Large intestine (tissue), 3 donors: ENCODE measurements around the gene RNF152. TPM values are rescaled to one million over a fixed set of nuclear protein-coding genes. Genes with fewer than 3 reads are reported as not detected.

Experiments used
- DNase-seq, 2 donors: peaks; one replicate each; pipeline versions ENCODE4 v3.0.0 to v3.0.0-alpha.2; 2013
- H3K27ac ChIP-seq: one replicate; pipeline ENCODE4 v1.5.1; 2013; ENCODE audit warnings: low read length
- H3K27me3 ChIP-seq: 2 replicates; pipeline ENCODE4 v1.6.1; 2013; ENCODE audit warnings: low read length; ENCODE audit not compliant: control insufficient read depth, insufficient read depth
- H3K36me3 ChIP-seq: 2 replicates; pipeline ENCODE4 v1.6.1; 2013; ENCODE audit warnings: low read length; ENCODE audit not compliant: control insufficient read depth, insufficient read depth
- H3K4me1 ChIP-seq: one replicate; pipeline ENCODE4 v1.6.1; 2013; ENCODE audit warnings: low read length; ENCODE audit not compliant: control insufficient read depth, insufficient read depth
- H3K4me3 ChIP-seq: one replicate; pipeline ENCODE4 v1.5.1; 2013; ENCODE audit warnings: low read length
- H3K9me3 ChIP-seq: one replicate; pipeline ENCODE4 v1.6.1; 2013; ENCODE audit warnings: mild to moderate bottlenecking, low read depth, low read length, moderate library complexity; ENCODE audit not compliant: control insufficient read depth
- WGBS: methylation state at CpG from one replicate; pipeline ENCODE4 v1.1.5; 2013; ENCODE audit warnings: low lambda C conversion rate; ENCODE audit not compliant: insufficient coverage; 5-methylcytosine and 5-hydroxymethylcytosine counted together
- polyA plus RNA-seq: library from polyadenylated mRNA; unstranded; fragments of 120-200 nt; gene quantifications from one replicate; pipeline ENCODE4 v1.2.1, GENCODE V29; 2013

RNF152 gene
- polyA plus RNA-seq, 1 donor: 3.2 TPM

- DNase-seq: no peak
- 94% methylated on average over 2 of the region's 28 CpGs for WGBS
- Histone ChIP-seq H3K27ac (no peak overlapping the region), H3K27me3 (peaks cover 4% of the 10 kb centered on the region), H3K4me1 (peaks cover 18% of the 10 kb centered on the region), H3K4me3 (peak overlapping the region; percentile 80), H3K36me3 (no peaks in the 10 kb centered on the region), H3K9me3 (peaks cover 3% of the 10 kb centered on the region)
These were observed 2.1 kb upstream of the RNF152 start for GRCh38 chr18:61894751-61895524.

GRCh38 chr18:61893971-61894750, 1.4 kb upstream of the RNF152 start:
- peak overlapping the region; percentile 80 for H3K4me3 ChIP-seq
- H3K27ac ChIP-seq: peak overlapping the region; percentile 34
- peaks cover 3% of the 10 kb centered on the region for H3K9me3 ChIP-seq
- DNase-seq: peak; percentile 68 to 79
- H3K36me3 ChIP-seq: no peaks in the 10 kb centered on the region
- H3K4me1 ChIP-seq: peaks cover 18% of the 10 kb centered on the region
- peaks cover 4% of the 10 kb centered on the region for H3K27me3 ChIP-seq
- WGBS: no CpG with 5 or more reads among the region's 95 CpGs

- DNase-seq: peak in 1 of 2 donors; percentile 54
- WGBS: no CpG with 5 or more reads among the region's 65 CpGs
- H3K9me3 ChIP-seq: peaks cover 3% of the 10 kb centered on the region
These were observed 633 bp upstream of the RNF152 start for GRCh38 chr18:61893309-61893970.

GRCh38 chr18:61891894-61892293, 913 bp downstream of the RNF152 start:
- WGBS: no CpG with 5 or more reads among the region's 4 CpGs

More at GRCh38 chr18:61893309-61893970, 633 bp upstream of the RNF152 start:
- peaks cover 4% of the 10 kb centered on the region for H3K27me3 ChIP-seq
- H3K4me3 ChIP-seq: peak overlapping the region; percentile 80
- H3K27ac ChIP-seq: peak overlapping the region; percentile 34
- peaks cover 18% of the 10 kb centered on the region for H3K4me1 ChIP-seq
- peaks cover 4% of the 10 kb centered on the region for H3K36me3 ChIP-seq

GRCh38 chr18:61891271-61891670, 1.5 kb downstream of the RNF152 start:
- Histone ChIP-seq H3K27me3 (peaks cover 2% of the 10 kb centered on the region), H3K27ac (peak overlapping the region; percentile 31), H3K36me3 (peaks cover 4% of the 10 kb centered on the region), H3K4me3 (no peak overlapping the region), H3K4me1 (peaks cover 18% of the 10 kb centered on the region), H3K9me3 (peaks cover 3% of the 10 kb centered on the region)
- peak in 1 of 2 donors; percentile 20 for DNase-seq
- 100% methylated on average over 1 of the region's 2 CpGs for WGBS

More at GRCh38 chr18:61891894-61892293, 913 bp downstream of the RNF152 start:
- H3K27me3 ChIP-seq: peaks cover 2% of the 10 kb centered on the region
- no peak overlapping the region for H3K4me3 ChIP-seq
- peaks cover 18% of the 10 kb centered on the region for H3K4me1 ChIP-seq
- DNase-seq: peak in 1 of 2 donors; percentile 23
- H3K9me3 ChIP-seq: peaks cover 3% of the 10 kb centered on the region
- peaks cover 4% of the 10 kb centered on the region for H3K36me3 ChIP-seq
- H3K27ac ChIP-seq: peak overlapping the region; percentile 31

GRCh38 chr18:61890344-61890743, 2.5 kb downstream of the RNF152 start:
- H3K4me3 ChIP-seq: no peak overlapping the region
- H3K9me3 ChIP-seq: peaks cover 3% of the 10 kb centered on the region
- no peak for DNase-seq
- H3K27ac ChIP-seq: no peak overlapping the region
- peaks cover 18% of the 10 kb centered on the region for H3K4me1 ChIP-seq
- H3K27me3 ChIP-seq: peaks cover 2% of the 10 kb centered on the region
- 100% methylated on average over 1 of the region's 3 CpGs for WGBS
- H3K36me3 ChIP-seq: peaks cover 4% of the 10 kb centered on the region

- WGBS: no CpG with 5 or more reads among the region's 1 CpG
- Histone ChIP-seq H3K27me3 (no peaks in the 10 kb centered on the region), H3K36me3 (peaks cover 4% of the 10 kb centered on the region), H3K4me3 (no peak overlapping the region), H3K9me3 (peaks cover 3% of the 10 kb centered on the region), H3K27ac (no peak overlapping the region), H3K4me1 (peaks cover 15% of the 10 kb centered on the region)
- DNase-seq: no peak
These were observed 3.3 kb downstream of the RNF152 start for GRCh38 chr18:61889541-61889940.

GRCh38 chr18:61888622-61889021, 4.2 kb downstream of the RNF152 start:
- no peak overlapping the region for H3K4me3 ChIP-seq
- H3K4me1 ChIP-seq: peaks cover 15% of the 10 kb centered on the region
- WGBS: no CpG with 5 or more reads among the region's 5 CpGs
- no peak for DNase-seq
- H3K27me3 ChIP-seq: no peaks in the 10 kb centered on the region
- no peak overlapping the region for H3K27ac ChIP-seq
- H3K36me3 ChIP-seq: peaks cover 4% of the 10 kb centered on the region
- H3K9me3 ChIP-seq: peaks cover 3% of the 10 kb centered on the region

GRCh38 chr18:61887838-61888237, 5.0 kb downstream of the RNF152 start:
- H3K4me1 ChIP-seq: peaks cover 15% of the 10 kb centered on the region
- WGBS: 100% methylated on average over 2 of the region's 6 CpGs
- no peaks in the 10 kb centered on the region for H3K9me3 ChIP-seq
- H3K27ac ChIP-seq: no peak overlapping the region
- H3K27me3 ChIP-seq: no peaks in the 10 kb centered on the region
- no peak overlapping the region for H3K4me3 ChIP-seq
- no peak for DNase-seq
- H3K36me3 ChIP-seq: peaks cover 4% of the 10 kb centered on the region

- no peaks in the 10 kb centered on the region for H3K4me1 ChIP-seq
- DNase-seq: no peak
- WGBS: no CpG with 5 or more reads among the region's 2 CpGs
- no peaks in the 10 kb centered on the region for H3K27me3 ChIP-seq
- H3K9me3 ChIP-seq: no peaks in the 10 kb centered on the region
- no peak overlapping the region for H3K27ac ChIP-seq
- H3K4me3 ChIP-seq: no peak overlapping the region
- H3K36me3 ChIP-seq: peaks cover 1% of the 10 kb centered on the region
These were observed 9.3 kb downstream of the RNF152 start for GRCh38 chr18:61883547-61883946.
